Esophagus muscularis mucosa (tissue), 4 donors: ENCODE data around the gene GDF11.

Source experiments
- EP300 ChIP-seq: sonication (generic); formaldehyde crosslinking; IDR thresholded peaks from one replicate; pipeline ENCODE4 v1.6.1; 2017; ENCODE audit warnings: antibody characterized with exemption
- POLR2A ChIP-seq: fragments of 450-650 bp; IDR thresholded peaks from one replicate; pipeline ENCODE4 v1.6.1; 2017; ENCODE audit warnings: antibody characterized with exemption, moderate library complexity, mild to moderate bottlenecking, low read depth
- TF ChIP-seq, protein P1 (sequence below), 3 experiments: fragments of 200-600 bp in 2 of 3; fragments of 450-650 bp in 1 of 3; sonication (generic) in 2 of 3; IDR thresholded peaks; one replicate each; pipeline ENCODE4 v1.5.1; 2017 to 2019; ENCODE audit warnings: antibody characterized with exemption in 3 of 3, mild to moderate bottlenecking in 2 of 3, moderate library complexity in 1 of 3

DNA sequence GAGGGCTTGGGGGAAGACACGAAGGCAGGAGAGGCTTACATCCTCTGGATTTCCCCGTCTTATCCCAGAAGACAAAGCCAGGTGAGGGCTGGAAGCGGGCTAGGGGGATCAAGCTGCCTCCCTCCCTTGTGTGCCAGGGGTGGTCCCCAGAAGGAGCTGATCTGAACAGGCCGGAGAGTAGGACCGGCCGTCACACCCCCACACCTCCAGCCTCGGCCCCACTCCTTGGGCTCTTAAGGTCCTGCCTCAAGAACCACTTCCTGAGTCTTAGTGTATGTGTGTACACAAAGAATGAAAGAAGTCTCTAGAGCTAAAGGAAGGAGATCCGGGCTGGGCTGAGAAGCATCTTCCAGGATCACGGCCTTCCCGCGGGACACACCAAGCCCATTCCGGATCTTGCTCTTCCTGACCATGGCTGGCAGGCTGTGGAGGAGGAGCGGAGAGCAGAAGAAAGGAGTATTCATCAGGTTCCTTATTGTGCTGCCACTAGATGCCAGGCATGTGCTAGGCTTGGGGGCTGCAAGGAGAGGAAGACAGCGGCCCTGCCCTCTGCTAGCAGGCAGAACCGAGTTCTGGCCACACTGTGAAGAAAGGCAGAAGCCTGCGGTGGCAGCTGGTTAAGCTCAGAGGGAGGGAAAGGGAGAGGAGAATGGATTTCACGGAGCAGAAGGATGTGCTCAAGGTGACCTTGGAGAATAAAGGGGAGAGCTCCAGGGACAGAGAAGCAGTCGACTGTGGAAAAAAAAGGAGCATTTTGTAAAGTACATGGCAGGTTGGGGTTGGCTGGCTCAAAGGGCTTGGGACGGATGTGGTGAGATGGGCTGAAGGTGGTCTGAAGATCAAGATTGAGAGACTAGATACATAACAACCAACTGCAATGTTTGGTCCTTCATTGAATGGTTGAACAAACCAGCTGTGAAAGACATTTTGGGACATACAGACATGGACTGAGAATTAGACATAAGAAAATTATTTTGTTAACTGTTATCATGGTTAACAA, 12.8 kb upstream of the GDF11 start:
- TF ChIP-seq, protein P1, sequence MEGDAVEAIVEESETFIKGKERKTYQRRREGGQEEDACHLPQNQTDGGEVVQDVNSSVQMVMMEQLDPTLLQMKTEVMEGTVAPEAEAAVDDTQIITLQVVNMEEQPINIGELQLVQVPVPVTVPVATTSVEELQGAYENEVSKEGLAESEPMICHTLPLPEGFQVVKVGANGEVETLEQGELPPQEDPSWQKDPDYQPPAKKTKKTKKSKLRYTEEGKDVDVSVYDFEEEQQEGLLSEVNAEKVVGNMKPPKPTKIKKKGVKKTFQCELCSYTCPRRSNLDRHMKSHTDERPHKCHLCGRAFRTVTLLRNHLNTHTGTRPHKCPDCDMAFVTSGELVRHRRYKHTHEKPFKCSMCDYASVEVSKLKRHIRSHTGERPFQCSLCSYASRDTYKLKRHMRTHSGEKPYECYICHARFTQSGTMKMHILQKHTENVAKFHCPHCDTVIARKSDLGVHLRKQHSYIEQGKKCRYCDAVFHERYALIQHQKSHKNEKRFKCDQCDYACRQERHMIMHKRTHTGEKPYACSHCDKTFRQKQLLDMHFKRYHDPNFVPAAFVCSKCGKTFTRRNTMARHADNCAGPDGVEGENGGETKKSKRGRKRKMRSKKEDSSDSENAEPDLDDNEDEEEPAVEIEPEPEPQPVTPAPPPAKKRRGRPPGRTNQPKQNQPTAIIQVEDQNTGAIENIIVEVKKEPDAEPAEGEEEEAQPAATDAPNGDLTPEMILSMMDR (IDR thresholded peaks at IDR 0.05) = peak in 1 of 3 experiments; percentile 8
- TF ChIP-seq POLR2A (no peak), EP300 (no peak)
